Keratinocyte (primary cell): ENCODE measurements around the gene SYPL2.

ENCODE experiments used
- EZH2 ChIP-seq: IDR thresholded peaks from one replicate; pipeline ENCODE4 v1.6.1; 2012; ENCODE audit warnings: inconsistent platforms, mild to moderate bottlenecking, low read length, moderate library complexity
- TF ChIP-seq, protein P1 (sequence below), 3 experiments: IDR thresholded peaks in 1 of 3; conservative IDR thresholded peaks in 1 of 3; optimal IDR thresholded peaks in 1 of 3; 2 replicates in 2 of 3; 3 replicates in 1 of 3; pipeline versions ENCODE3 to v1.5.1; 2011; ENCODE audit warnings: low read length in 3 of 3, mild to moderate bottlenecking in 3 of 3, moderate library complexity in 2 of 3, control low read depth in 1 of 3, inconsistent platforms in 1 of 3; ENCODE audit not compliant: insufficient read depth in 2 of 3; ENCODE audit errors: extremely low read depth in 1 of 3

- TF ChIP-seq, protein P1, sequence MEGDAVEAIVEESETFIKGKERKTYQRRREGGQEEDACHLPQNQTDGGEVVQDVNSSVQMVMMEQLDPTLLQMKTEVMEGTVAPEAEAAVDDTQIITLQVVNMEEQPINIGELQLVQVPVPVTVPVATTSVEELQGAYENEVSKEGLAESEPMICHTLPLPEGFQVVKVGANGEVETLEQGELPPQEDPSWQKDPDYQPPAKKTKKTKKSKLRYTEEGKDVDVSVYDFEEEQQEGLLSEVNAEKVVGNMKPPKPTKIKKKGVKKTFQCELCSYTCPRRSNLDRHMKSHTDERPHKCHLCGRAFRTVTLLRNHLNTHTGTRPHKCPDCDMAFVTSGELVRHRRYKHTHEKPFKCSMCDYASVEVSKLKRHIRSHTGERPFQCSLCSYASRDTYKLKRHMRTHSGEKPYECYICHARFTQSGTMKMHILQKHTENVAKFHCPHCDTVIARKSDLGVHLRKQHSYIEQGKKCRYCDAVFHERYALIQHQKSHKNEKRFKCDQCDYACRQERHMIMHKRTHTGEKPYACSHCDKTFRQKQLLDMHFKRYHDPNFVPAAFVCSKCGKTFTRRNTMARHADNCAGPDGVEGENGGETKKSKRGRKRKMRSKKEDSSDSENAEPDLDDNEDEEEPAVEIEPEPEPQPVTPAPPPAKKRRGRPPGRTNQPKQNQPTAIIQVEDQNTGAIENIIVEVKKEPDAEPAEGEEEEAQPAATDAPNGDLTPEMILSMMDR (optimal IDR thresholded peaks at IDR 0.05 in 1 of 3, IDR thresholded peaks at IDR 0.05 in 1 of 3, conservative IDR thresholded peaks at IDR 0.05 in 1 of 3; ENCODE audit: extremely low read depth in 1 of 3, insufficient read depth in 2 of 3, low read length in 3 of 3): no peak
- TF ChIP-seq EZH2: no peak
Measured at GRCh38 chr1:109527098-109527811, 60.9 kb downstream of the SYPL2 start.
